ENCODE results near the gene FHAD1. TPM values are rescaled to one million over a fixed set of nuclear protein-coding genes. Genes with fewer than 3 reads are reported as not detected.

The FHAD1 gene
- total and polyA plus RNA-seq, 10 of the 15 experiments (the other 5 are each of a cell fraction or from before 2014, with no cell fraction given), result 0.09 to 1.0 (median 0.32) TPM; not detected in 2

GRCh38 chr1:15282038-15282437 is 35.0 kb downstream of the FHAD1 start:
- Histone ChIP-seq H3K27ac (ENCODE audit: control insufficient read depth, insufficient read depth) (no peak overlapping the region), H3K9me3 (replicated peaks; ENCODE audit: control insufficient read depth, insufficient read depth, low read length) (peaks cover 2% of the 10 kb centered on the region; the same call in 1 of the 3 replicates), H3K9ac (ENCODE audit: control insufficient read depth, insufficient read depth, low read length) (no peak overlapping the region), H3K4me3 (no peak overlapping the region), H3K27me3 (replicated peaks in 1 of 2; ENCODE audit: control insufficient read depth in 2 of 2, insufficient read depth in 2 of 2, low read length in 1 of 2) (no peaks in the 10 kb centered on the region; a peak in 1 of 4 replicates), H3K36me3 (ENCODE audit: control insufficient read depth in 2 of 2, insufficient read depth in 2 of 2, low read length in 1 of 2) (no peaks in the 10 kb centered on the region), H2AFZ (ENCODE audit: control insufficient read depth, low read depth, low read length) (no peak overlapping the region), H3K79me2 (ENCODE audit: control insufficient read depth, insufficient read depth, low read length) (no peaks in the 10 kb centered on the region), H3K4me1 (ENCODE audit: control insufficient read depth, insufficient read depth, low read length) (no peaks in the 10 kb centered on the region), H3K4me2 (ENCODE audit: control insufficient read depth, insufficient read depth) (no peak overlapping the region), H4K20me1 (ENCODE audit: control insufficient read depth, insufficient read depth) (no peaks in the 10 kb centered on the region)
- no peak for DNase-seq (ENCODE audit: low read depth, low spot score)
- SMC1A ChIA-PET (ENCODE audit: uncharacterized antibody, unreplicated experiment), result interaction anchor here (1.0 to 1.5 kb wide), 2 partner anchors 41 to 130 kb away, joined by 3 to 5 read pairs; no protein-coding TSS in a partner anchor
- ATAC-seq, result no peak
- RAD21 ChIA-PET (ENCODE audit: unreplicated experiment), result interaction anchor here (3.0 kb wide), 1 partner anchor 154 kb away, joined by 12 read pairs; no protein-coding TSS in a partner anchor
- FAIRE-seq, result no peak
- in situ Hi-C loops (cut with MboI), result no loop called here
- no TSS peak for BruUV-seq (replicated peaks)
- POLR2A ChIA-PET, result interaction anchor here (0.7 kb wide), 1 partner anchor 48 kb away, joined by 3 read pairs; no protein-coding TSS in a partner anchor
- CTCF ChIA-PET, result interaction anchor here (2.0 to 3.5 kb wide), 3 partner anchors 12 to 154 kb away, joined by 6 to 31 read pairs (median 10); no protein-coding TSS in a partner anchor
- intact Hi-C loops (cut with micrococcal nuclease; ENCODE audit: unreplicated experiment), result no loop called here
- 46% methylated on average over 2 of the region's 2 CpGs for WGBS (ENCODE audit: insufficient coverage, insufficient replicate concordance, low lambda C conversion rate, missing lambda C conversion rate)
- TF ChIP-seq YBX1 (IDR thresholded peaks at IDR 0.05) (no peak), JUNB (IDR thresholded peaks at IDR 0.05) (no peak), MXI1 (IDR thresholded peaks at IDR 0.05; ENCODE audit: low read depth, low read length) (no peak), MTA2 (IDR thresholded peaks at IDR 0.05; ENCODE audit: low read depth) (no peak)

- H3K4me1 ChIP-seq (ENCODE audit: control insufficient read depth, insufficient read depth, low read length), result no peaks in the 10 kb centered on the region
- peaks cover 4% of the 10 kb centered on the region; the same call in 1 of the 3 replicates for H3K9me3 ChIP-seq (replicated peaks; ENCODE audit: control insufficient read depth, insufficient read depth, low read length)
- ChIA-PET SMC1A (ENCODE audit: uncharacterized antibody, unreplicated experiment) (interaction anchor here (1.0 to 1.6 kb wide), 2 partner anchors 11 to 14 kb away, joined by 3 to 4 read pairs; no protein-coding TSS in a partner anchor), POLR2A (no interaction called here), CTCF (interaction anchor here (3.2 to 3.5 kb wide), 2 partner anchors 21 to 155 kb away, joined by 10 to 31 read pairs; no protein-coding TSS in a partner anchor), RAD21 (ENCODE audit: unreplicated experiment) (interaction anchor here (0.5 kb wide), 1 partner anchor 555 kb away, joined by 3 read pairs; no protein-coding TSS in a partner anchor)
- H3K36me3 ChIP-seq (ENCODE audit: control insufficient read depth in 2 of 2, insufficient read depth in 2 of 2, low read length in 1 of 2), result no peaks in the 10 kb centered on the region
- no peak for DNase-seq (ENCODE audit: low read depth, low spot score)
- H2AFZ ChIP-seq (ENCODE audit: control insufficient read depth, low read depth, low read length), result no peak overlapping the region
- TF ChIP-seq, protein P1, sequence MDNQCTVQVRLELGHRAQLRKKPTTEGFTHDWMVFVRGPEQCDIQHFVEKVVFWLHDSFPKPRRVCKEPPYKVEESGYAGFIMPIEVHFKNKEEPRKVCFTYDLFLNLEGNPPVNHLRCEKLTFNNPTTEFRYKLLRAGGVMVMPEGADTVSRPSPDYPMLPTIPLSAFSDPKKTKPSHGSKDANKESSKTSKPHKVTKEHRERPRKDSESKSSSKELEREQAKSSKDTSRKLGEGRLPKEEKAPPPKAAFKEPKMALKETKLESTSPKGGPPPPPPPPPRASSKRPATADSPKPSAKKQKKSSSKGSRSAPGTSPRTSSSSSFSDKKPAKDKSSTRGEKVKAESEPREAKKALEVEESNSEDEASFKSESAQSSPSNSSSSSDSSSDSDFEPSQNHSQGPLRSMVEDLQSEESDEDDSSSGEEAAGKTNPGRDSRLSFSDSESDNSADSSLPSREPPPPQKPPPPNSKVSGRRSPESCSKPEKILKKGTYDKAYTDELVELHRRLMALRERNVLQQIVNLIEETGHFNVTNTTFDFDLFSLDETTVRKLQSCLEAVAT (IDR thresholded peaks at IDR 0.05), result no peak
- TF ChIP-seq ELK1 (IDR thresholded peaks at IDR 0.05; ENCODE audit: low read depth, low read length), result no peak
- no peak for TF ChIP-seq ZZZ3 (IDR thresholded peaks at IDR 0.05; ENCODE audit: control insufficient read depth, insufficient read length, low read depth)
- H3K4me2 ChIP-seq (ENCODE audit: control insufficient read depth, insufficient read depth), result no peak overlapping the region
- BruUV-seq (replicated peaks), result no TSS peak
- H3K27me3 ChIP-seq (replicated peaks in 1 of 2; ENCODE audit: control insufficient read depth in 2 of 2, insufficient read depth in 2 of 2, low read length in 1 of 2), result no peaks in the 10 kb centered on the region
- intact Hi-C loops (cut with micrococcal nuclease; ENCODE audit: unreplicated experiment) (no loop called here), in situ Hi-C loops (cut with MboI) (no loop called here)
- 56% methylated on average over 7 of the region's 7 CpGs for WGBS (ENCODE audit: insufficient coverage, insufficient replicate concordance, low lambda C conversion rate, missing lambda C conversion rate)
- H3K9ac ChIP-seq (ENCODE audit: control insufficient read depth, insufficient read depth, low read length), result no peak overlapping the region
- no peak for ATAC-seq
- H3K27ac ChIP-seq (ENCODE audit: control insufficient read depth, insufficient read depth), result no peak overlapping the region
- no peaks in the 10 kb centered on the region for H4K20me1 ChIP-seq (ENCODE audit: control insufficient read depth, insufficient read depth)
- no peaks in the 10 kb centered on the region for H3K79me2 ChIP-seq (ENCODE audit: control insufficient read depth, insufficient read depth, low read length)
- no peak overlapping the region for H3K4me3 ChIP-seq
- FAIRE-seq, result no peak
These were observed 35.9 kb downstream of the FHAD1 start for GRCh38 chr1:15282810-15283474.
